HG03432 (cell line): ENCODE measurements around the gene EMILIN2.

Source experiments
- ATAC-seq: cut with Tn5 transposase; IDR thresholded peaks from one replicate; pipeline ENCODE4 v1.9.1; 2021; ENCODE audit warnings: mild to moderate bottlenecking, moderate library complexity; ENCODE audit not compliant: unreplicated experiment

EMILIN2 gene

DNA sequence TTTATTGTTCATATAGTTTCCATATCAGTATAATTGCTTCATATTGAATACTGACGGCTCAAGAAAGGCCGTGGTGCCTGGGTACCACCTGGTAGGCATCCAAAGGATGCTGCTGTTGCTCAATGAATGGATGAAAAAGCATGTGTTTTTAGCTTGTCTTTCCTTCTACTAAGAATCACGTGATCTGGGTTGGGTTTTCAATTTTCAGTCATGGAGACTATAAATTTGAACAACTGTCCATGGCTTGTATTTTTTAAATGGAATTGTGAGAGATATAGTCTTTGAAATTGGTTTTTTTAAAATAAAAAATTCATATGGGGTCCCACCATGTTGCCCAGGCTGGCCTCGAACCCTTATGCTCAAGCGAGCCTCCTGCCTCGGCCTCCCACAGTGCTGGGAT, 25.3 kb downstream of the EMILIN2 start:
- no peak for ATAC-seq

DNA sequence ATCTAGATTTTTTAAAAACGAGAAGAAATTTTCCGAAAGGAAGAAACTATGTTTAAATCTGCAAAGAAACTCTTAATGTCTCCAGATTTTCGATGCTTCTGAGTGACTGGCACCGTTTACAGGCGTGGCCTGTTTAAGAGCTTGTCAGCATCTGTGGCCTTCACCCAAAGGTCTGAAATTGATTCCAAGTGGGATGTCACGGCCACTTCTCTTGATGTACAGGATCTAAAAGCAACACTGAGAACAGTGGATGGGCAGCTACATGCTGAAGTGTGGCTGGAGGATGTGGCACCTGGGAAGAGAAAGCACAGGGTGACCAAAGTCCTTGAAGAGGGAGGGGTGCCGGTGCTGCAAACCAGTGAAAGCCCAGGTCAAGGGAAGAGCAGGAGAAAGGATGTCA, 28.0 kb downstream of the EMILIN2 start:
- no peak for ATAC-seq

DNA sequence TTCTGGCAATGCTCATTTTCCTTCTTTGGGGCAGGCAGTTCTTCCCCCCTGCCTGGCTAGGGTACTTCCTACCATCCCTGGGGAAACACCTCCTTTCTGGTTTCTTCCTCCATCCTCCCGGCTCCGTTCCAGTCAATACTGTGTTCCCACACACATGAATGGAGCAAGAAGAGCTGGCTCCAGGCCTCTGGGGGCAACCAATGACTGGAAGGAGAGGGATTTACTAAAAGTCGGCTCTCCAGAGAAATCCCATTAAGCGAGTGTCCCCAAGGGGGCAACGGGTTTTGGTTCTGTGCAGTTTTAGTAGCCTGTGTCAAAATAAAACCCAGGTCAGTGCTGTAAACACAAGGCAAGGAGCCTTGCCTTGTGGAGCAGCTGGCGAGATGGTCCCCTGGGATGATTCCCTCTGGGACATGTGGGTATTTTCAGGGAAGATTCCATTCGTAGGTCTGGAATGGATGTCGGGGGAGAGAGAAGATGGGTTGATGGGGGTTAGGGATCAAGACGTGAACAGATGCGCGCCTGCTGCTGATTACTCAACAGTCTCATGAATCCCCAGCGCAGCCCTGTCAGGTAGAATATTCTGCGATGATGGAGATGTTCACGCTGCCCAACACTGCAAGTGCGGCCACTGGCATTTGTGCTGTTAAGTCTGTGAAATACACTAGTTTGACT, 32.0 kb downstream of the EMILIN2 start:
- ATAC-seq = no peak

DNA sequence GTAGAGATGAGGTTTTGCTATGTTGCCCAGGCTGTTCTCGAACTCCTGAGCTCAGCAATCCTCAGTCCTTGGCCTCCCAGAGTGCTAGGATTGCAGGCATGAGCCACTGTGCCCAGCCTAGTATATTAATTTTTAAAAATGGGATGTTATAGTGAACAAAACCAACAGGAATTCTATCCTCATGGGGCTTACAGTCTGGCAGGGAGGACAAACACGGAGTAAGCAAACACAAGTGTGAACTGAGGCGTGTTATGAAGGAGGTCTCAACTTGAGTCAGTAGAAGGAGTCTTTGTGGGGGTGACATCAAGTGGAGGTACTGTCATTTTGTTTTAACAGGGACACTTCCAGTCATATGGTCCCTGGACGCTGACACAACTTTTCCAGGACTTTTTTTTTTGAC, 33.1 kb downstream of the EMILIN2 start:
- ATAC-seq = no peak

DNA sequence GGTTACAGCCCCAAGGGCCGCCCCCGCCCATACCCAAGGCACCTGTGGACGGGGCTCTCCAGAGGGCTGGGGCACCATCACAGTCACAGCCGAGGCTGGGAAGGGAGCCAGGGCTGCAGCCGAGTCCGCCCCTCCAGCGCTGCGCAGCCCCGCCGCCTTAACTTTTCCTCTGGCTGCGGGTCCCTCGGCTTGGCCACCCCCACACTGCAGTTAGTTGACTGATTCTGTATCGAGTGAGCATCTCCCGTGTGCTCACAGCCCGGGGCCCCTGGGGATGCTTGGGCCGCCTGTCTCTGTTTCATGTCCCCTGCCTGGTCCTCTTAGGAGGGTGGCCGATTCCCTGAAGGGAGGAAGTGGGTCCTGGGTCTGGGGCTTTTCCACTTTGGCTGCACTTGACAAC, 33.7 kb downstream of the EMILIN2 start:
- no peak for ATAC-seq

DNA sequence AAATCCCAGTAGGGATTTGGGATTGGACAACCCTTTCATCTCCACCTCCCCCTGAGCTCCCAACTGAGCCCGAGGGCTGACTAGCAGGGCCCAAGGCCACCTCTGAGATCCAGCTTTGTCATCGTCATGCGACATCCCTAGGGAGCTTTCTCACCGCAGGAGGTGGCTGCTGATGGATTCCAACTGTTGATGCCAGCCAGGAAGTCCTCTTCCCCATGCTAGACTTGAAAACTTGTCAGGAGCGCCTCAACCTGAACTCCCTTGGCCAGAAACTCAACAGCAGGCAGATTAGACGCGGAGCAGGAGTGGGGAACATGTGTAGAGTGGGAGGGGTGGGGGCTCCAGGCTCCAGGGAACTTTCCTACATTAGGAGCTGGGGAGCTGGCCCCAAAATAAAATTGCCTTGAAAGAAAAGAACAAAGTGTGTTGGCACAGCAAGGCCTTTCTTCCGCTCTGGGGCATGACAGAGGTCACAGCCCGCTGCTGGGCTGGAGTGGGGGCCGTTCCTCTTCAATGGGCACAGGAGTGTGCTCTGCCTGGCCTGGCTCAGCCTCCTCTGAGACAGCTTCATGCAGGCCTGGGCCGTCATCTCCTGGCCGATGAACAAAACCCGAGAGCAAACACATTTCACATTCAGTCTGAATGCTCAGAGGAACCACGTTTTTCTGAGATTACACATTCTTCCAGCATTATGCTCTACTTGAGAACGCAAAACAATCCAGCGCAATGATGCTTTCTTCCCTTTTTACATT, 34.5 kb downstream of the EMILIN2 start:
- ATAC-seq = no peak

DNA sequence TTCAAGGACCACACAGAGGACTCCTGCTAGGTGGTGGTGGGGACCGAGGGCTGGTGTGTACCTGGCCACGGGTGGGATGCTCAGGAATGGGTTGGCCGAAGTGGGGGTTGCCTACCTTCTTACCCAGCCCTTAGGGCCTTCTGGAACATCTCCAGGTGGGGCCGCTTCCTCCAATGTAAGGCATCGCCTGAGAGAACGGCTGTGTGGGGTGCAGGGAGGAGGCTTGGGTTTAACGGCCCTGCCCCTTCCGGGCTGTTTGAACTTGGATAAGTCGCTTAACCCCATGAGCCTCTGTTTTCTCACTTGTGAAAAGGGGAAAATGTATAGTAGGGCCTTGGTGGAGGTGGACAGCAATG, 35.0 kb downstream of the EMILIN2 start:
- ATAC-seq = no peak

DNA sequence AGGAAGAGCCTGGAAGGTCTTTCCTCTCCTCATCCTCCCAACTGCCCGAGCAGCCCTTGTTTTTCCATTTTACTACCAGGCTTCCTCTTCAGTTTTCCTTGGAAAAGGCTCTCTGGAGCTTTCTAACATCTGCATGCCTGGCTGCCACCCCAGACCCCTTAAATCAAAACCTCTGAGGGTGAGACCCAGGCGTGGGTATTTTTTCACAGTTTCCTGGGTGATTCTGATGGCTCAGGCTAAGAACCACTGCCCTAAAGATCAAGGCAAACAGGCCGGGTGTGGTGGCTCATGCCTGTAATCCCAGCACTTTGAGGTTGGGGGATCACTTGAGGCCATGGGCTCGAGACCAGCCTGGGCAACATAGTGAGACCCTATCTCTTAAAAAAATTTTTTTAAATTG, 35.4 kb downstream of the EMILIN2 start:
- no peak for ATAC-seq

DNA sequence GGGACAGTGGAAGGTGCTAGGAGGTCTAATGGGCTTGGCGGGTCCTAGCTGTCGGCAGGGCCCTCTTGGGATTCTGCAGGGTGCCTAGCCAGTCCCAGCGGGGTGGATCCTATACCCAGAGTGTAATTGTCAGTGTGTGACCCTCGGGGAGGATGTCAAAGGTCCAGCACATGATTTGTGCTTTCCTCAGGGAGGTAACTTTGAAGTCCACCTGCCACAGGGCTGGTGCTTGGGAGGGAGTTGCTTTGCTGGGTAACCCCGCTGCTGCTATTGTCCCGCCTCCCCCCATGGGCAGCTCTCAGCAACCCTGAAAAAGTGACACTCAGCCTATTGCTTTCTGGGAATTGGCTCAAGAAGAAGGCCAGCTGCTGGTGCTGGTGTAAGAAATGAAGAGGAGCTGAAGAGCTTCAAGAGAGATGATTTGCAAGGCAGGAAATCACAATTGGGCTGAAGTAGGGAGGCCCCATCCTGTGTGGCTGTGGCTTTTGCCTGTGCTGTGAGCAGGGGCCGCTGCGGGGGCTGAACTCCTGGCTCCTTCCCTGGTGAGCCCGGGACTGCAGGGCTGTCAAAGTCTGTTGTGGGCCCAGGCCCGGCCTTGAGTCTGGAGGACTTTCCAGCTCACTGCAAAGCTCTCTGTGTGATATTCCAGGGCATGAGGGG, 36.4 kb downstream of the EMILIN2 start:
- peak; percentile 68 for ATAC-seq

DNA sequence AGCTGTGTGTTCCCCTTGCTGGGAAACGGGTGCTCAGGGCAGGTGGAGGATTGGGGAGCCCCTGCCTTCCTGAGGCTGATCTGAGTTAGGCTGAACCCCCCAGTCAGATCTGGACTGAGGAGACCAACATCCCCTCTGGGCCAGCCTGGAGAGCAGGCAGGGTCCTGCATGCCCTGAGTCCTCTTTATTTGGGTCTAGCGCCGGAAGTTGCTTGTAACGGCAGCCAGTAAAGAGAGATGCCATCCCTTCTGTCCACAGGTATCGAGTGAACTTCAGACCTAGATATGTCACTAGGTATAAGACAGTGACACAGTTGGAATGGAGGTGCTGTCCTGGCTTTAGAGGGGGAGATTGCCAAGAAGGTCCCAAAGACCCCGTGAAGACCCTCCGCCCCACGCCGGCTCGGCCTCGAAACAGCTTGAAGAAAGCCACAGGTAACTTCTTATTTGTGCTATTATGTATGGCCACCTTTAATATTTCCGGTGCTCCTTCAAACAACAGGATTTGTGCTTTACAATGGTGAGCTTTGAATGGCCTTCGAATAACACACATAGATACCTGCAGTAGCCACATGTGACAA, 38.0 kb downstream of the EMILIN2 start:
- no peak for ATAC-seq

DNA sequence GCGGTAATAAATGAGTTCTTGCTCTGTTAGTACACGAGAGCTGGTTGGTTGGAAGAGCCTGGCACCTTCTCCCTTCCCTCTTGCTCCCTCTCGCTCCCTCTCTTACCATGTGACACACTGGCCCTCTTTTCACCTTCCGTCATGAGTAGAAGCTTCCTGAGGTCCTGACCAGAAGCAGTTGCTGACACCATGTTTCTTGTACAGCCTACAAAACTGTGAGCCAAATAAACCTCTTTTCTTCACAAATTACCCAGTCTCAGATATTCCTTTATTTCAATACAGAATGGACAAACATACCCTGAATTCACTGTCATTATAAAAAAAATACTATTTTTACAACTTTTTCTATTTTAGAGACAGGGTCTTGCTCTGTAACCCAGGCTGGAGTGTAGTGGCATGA, 40.7 kb downstream of the EMILIN2 start:
- ATAC-seq = no peak

DNA sequence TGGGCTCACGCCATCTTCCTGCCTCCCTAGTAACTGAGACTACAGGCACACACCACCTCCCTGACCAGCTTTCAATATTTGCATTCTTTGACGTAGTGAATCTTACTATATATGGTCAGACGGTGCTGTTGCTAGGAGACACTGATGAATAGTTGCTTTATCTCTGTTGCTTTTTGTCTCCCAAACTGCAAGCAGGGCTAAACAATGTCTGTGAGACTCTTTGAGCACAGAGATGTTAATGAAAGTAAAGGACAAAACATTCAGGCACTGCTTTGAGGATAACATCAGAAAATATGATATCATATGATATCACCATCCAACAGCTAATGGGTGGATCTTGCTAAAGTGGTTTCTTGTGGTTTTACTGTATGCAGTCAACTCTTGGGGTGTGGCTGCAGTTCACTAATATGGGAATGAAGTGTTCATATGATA, 43.0 kb downstream of the EMILIN2 start:
- ATAC-seq = no peak

DNA sequence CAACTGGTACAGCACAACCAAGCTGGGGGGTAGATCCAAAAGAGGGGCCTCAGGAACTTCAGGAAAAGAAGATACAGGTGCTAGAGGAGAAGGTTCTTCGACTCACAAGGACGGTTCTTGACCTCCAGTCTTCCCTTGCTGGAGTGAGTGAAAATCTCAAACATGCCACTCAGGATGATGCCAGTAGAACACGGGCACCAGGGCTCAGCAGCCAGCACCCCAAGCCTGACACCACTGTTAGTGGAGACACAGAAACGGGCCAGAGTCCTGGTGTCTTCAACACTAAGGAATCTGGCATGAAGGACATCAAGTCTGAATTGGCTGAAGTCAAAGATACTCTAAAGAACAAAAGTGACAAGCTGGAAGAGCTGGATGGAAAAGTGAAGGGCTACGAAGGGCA, 43.8 kb downstream of the EMILIN2 start:
- ATAC-seq = no peak

DNA sequence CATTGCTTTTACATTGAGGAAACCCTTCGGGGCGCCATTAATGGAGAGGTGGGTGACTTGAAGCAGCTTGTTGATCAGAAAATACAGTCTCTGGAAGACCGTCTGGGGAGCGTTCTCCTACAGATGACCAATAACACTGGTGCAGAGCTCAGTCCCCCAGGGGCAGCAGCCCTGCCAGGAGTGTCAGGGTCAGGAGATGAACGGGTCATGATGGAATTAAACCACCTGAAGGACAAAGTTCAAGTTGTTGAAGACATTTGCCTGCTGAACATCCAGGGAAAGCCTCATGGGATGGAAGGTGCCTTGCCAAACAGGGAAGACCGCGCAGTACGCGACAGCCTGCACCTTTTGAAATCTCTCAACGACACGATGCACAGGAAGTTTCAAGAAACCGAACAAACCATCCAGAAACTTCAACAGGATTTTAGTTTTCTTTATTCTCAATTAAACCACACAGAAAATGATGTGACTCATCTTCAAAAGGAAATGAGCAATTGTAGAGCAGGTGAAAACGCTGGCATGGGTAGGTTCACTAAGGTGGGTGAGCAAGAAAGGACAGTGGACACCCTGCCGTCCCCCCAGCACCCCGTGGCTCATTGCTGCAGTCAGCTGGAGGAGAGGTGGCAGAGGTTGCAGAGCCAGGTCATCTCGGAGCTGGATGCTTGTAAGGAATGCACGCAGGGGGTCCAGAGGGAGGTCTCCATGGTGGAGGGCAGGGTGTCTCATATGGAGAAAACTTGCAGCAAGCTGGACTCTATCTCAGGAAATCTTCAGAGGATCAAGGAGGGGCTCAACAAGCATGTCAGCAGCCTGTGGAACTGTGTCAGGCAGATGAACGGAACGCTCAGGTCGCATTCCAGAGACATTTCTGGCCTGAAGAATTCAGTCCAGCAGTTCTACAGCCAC, 45.0 kb downstream of the EMILIN2 start:
- no peak for ATAC-seq

DNA sequence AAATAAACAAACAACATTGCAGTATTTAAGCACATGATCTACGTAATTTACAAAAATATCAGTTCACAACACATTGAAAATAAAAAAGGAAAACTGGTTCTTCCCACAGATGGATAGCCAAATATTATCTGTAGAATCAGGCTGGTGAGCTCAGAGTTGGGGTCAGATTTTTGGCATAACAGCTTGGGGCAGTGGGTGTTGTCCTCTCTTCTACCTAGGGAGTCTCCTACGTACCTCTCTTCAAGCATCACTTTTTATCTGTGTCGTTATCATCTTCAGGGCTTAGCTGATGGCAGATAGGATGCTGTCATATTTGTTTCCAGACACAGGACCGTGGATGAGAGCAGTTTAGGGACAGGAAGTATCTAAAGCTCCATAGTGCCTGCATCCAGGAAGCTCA, 46.2 kb downstream of the EMILIN2 start:
- no peak for ATAC-seq

DNA sequence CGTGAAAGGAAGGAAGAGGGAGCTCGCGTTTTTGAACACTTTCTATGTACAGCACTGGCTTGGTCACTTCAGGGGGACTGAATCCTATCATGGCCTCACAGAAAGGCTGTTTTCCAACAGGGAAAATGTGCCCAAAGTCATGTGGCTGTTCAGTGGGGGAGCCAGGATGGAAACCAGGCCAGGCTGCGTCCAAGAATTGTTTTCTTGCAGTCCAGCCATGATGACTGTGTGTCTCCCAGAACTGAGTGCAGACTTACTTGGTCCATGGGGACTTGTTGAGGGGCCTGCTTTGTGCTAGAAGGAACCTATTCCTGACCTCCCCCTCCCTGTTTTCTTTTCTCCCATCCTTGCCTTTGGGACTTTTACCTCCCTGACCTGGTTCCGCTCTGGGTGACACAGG, 46.9 kb downstream of the EMILIN2 start:
- no peak for ATAC-seq

DNA sequence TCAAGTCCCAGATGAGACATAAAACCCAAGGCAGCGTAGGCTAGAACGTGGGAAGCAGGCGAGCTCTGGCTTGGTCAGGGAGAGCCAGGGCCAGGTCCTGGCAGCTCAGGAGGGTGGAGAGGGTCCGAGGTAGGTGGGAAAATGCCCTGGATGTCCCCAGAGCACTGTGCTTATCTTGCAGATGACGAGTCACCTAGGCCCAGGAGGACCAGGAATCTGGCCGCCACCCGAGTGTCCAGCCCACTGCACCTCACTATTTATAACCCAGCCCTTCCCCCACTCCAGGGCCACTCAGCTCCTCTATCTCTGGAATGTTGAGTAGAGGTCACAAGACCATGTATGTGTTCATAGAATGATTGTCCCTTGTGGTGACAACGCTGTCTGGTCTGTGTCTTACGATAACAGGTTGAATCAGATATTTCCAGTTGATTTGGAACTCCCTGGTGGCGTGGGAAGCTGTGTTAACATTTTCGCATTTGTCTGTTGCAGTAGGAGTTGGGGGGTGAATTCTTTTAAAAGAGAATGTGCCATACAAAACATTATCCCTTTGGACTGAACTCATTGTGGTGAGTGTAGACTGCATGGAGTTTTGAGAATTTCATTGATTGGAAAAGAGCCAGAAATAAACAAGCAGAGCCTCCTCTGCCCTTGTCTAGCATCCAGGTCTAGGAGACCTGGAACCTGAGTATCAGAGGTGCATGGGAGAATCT, 47.5 kb downstream of the EMILIN2 start:
- no peak for ATAC-seq

DNA sequence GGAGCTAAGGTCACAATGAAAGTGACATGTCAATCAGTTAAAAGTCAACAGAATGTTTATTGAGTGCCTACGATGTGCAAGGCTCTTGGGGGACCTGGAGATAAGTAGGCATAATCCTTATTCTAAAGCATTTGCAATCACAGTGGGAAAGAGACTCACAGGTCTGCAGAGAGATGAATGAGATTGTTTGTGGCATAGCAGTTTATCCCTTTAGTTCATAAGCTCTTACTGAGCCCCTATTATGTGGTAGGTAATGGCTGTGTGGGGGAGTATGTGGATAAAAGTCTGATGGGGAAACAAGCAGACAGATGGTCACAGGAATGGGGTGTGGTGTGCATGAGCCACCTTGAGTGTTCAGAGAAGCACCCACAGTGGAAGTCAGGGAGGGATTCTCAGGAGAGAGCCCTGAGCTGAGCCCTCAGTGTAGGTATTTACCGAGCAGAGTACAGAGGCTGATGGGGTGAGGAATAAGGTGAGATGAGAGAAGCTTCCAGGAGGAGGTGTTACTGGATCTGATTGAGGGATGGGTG, 48.1 kb downstream of the EMILIN2 start:
- no peak for ATAC-seq

DNA sequence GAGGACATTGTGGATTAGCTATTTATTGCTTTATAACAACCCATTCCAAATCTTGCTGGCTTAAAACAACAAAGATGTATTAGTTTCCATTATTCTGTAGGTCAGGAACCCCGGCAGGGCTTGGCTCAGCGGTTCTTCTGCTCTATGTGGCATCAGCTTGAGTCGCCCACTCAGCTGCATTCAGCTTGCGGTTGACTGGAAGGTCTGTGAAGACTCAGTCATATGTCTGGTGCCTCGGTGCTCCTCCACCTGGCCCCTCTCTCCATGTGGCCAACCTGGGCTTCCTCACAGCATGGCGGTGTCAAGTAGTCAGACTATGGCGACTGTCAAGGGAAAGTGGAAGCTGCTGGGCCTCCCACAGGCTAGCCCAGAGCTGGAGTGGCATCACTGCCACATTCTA, 48.6 kb downstream of the EMILIN2 start:
- ATAC-seq = no peak

DNA sequence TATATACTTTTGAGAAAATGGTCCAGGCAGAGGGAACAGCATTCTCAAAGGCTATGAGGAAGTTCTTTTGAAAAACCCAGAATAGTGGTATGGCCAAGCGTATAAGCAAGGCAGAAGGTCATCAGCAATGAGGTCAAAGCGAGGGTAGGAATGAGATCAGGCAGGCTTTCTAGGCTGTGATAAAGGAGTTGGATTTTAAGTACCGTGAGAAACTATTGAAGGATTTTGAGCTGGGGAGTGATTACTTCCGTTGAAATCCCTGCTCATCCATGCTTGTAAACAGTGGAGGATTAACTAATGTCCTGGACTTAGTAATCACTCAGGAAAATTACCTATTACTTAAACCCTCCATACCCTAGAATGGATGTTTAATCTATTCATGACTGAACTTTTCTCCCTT, 50.2 kb downstream of the EMILIN2 start:
- ATAC-seq = no peak
